HG02798 (cell line): Measurements from ENCODE around the gene CAPN10.
"Not testable (repeated sequence)": the region's sequence is repeated elsewhere in the genome, so short reads cannot be mapped to it uniquely, and the experiment has no call there.

Source experiments
- ATAC-seq: cut with Tn5 transposase; IDR thresholded peaks from one replicate; pipeline ENCODE4 v1.9.1; 2021; ENCODE audit warnings: mild to moderate bottlenecking; ENCODE audit not compliant: unreplicated experiment, poor library complexity

Gene CAPN10

DNA sequence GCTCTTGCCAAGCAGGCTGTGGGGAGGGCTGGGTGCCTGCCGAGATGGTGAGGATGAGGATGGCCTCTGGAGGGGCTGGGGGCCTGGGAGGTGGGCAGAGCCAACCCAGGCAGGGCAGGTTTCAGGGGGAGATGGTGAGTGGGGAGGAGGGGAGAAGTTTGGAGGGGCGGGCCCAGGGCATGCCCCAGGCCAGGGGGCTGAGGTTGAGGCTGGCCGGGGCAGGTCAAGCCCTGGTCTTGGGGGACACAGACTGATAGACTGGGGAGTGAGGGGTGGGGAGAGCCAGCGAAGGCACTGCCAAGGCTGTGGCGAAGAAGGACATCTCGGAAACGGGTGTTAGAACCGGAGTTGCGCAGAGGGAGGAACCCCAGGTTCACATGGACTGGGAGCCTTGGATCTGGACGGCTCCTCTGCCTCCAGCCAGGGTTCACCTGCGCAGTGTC is 12.6 kb downstream of the CAPN10 start:
- ATAC-seq: no peak

DNA sequence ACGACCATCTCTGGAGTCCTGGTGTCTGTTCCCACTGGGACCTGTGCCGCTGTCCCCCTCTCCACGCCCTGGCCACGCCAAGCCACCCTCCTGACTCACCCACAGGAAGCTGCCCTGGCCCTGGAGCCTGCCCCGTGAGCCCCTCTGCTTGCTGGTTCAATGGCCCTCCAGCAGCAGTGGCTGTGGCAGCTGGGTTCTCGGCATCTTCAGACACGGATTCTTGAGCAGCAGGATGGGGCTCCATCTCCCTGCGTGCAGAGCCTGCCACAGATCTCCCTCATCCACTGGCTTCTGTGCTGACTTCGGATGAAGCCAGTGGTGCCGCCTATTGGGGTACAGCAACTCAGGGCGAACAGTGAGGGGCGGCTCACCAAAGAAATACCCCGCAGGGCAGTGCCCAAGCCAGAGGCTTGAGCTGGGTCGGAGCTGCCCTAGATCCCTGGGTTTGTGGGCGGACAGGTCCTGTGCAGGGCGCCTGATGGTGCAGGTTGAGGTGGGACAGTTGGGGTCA is 14.0 kb downstream of the CAPN10 start:
- ATAC-seq: no peak

DNA sequence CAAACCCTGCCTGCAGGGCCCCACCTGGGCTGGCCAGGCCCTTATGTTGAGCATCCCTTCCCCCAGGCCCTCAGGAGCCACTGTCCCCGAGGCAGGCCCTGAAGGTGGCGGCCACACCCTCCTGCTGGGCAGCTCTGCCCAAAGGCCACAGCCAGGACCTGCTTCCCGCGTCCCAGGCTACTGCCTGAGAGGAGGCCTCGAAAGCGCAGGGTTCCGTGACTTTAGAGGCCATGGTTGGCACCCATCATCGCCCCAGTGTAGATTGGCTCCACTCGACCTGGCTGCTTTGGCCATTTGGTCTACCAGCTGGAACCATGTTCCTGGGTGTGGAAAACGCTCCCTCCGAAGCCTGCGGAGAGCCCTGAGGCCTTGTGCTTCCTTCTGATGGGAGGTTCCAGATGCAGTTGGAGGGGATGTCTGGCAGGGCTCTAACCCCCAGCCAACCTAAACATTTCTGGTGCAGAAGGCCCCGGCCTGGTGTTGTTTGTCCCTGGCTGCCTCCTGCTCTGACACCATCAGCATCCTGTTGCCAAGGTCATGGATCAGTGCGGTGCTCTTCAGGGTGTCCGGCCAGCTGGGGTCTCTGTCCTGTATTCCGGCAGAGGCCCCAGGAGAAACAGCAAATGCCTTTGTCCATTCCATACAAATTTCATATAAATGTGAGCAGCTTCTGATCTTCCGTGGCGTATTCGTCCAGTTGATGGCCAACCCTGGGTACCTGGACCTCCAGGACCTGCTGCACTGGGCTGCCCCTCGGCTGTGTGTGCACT is 14.7 kb downstream of the CAPN10 start:
- no peak for ATAC-seq

DNA sequence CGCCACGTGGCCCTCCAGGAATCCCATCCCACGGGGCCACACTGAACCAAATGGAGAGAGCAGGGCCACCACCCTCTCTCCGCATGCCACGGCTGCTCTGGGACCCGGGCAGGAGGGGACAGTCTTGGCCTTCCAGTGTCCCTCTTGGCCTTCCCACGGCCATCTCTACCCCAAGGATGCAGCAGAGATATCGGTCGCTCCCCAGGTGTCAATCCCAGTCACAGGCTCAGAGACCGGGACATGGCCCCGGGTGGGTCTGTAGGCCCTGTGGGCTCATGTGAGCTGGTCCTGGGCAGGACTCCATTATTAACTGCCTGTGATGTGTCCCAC is 15.3 kb downstream of the CAPN10 start:
- ATAC-seq: no peak

DNA sequence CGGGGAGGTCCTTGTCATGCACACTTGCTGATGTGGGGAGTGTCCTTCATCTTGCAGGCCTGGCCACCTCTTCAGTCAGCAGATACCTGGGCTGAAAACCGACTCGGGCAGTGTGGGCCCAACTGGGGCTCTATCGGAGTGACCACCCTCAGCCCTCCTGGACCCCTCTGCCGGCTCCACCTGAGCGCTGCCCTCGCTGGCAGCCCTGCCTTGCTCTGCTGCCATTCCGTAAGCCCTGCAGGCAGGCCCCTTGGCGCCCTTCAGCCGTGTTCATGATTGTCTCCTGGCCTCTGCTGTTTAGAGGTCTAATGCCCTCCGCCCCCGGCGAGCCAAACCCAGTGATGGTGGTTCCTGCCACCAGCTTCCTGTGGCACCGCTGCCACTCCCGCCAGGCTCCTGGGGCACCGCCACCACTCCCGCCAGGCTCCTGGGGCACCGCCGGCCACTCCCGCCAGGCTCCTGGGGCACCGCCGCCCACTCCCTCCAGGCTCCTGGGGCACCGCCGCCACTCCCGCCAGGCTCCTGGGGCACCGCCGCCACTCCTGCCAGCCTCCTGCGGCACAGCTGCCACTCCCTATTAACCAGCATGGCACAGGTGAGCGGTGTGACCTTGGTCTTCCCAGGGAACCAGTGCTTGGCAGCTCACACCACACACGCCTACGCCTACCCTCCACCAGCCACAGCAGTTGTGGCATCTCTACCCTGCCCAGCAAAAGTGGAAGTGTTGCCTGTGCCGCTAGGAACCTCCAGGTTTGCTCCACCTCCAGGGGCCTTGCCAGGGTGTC is 15.9 kb downstream of the CAPN10 start:
- no peak for ATAC-seq

DNA sequence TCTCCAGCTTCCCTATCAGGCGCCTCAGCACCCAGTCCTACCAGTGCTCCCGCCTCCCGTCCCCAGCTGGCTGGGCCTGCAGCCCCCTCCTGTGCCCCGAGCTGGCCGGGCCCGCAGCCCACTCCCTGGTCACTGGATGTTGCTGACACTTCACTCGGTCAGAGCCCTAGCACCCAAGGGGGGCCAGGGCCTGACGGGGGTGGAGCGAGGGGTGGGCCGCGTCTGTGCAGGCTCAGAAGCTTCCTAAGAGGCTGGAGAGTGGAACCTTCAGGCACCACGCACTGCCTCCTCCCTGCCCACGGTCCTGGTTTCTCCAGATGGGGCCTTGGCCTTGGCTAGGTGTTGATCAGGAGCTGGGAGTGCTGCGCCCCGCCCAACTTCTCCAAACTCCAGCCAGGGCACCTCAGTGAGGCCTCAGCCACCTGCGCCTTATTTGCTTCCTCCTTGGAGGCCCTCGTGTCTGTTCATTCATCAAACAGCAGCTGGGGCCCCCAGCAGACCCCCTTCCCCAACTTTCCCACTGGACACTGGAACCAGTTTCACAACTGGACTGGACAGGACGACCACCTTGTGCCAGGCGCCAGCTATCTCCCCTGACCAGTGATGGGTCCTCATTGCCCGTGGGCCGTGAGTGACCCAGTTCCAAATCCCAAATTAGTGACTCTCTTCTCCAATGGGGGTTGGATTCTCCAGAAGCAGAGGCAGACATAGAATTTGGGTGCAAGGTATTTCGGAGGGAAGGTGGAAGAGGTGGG is 16.7 kb downstream of the CAPN10 start:
- no peak for ATAC-seq

DNA sequence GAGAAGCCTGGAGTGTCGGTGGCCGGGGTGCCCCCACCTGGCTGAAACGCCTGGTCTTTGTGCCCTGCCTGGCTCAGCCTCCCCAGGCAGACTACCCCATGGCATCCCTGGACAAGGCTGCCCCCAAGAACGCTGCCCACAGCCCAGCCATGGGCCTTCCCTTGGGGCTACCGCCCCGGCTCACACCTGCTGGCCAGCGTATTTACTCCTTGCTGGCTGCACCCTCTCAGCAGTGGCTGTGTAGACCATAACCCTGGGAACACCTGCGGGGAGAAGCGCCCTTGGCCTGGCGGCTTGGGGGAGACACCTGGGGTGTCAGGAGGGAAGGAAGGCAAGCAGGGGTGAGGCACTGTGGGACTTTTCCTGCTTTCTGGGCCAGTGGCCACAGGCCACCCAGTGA is 17.3 kb downstream of the CAPN10 start:
- ATAC-seq: no peak

DNA sequence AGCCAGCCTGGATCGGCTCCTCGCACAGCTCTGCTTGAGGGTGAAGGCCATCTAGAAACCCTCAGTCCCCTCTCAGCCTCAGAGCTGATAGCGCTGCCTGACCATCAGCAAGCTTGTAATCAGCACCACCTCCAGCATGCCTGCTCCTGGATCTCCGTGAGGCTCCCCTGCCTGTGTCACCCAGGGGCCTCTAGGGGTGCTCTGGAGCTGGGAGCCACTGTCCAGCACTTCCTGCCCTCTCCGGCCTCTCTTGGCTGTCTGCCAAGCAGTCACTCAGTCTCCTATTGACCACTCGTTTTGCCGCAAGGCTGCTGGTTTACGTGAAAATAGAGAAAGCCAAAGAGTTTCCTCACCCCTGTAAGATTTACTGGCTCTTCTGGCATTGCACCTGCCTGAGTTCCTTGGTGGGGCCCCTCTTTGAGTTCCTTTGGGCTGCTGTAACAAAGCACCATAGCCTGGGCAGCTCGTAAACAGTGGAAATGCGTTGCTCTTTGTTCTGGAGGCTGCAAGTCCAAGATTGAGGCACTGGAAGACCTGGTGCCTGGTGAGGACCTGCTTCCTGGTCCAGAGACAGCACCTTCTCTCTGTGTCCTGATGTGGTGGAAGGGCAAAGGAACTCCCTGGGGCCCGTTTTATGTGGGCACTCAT is 17.9 kb downstream of the CAPN10 start:
- ATAC-seq: no peak

DNA sequence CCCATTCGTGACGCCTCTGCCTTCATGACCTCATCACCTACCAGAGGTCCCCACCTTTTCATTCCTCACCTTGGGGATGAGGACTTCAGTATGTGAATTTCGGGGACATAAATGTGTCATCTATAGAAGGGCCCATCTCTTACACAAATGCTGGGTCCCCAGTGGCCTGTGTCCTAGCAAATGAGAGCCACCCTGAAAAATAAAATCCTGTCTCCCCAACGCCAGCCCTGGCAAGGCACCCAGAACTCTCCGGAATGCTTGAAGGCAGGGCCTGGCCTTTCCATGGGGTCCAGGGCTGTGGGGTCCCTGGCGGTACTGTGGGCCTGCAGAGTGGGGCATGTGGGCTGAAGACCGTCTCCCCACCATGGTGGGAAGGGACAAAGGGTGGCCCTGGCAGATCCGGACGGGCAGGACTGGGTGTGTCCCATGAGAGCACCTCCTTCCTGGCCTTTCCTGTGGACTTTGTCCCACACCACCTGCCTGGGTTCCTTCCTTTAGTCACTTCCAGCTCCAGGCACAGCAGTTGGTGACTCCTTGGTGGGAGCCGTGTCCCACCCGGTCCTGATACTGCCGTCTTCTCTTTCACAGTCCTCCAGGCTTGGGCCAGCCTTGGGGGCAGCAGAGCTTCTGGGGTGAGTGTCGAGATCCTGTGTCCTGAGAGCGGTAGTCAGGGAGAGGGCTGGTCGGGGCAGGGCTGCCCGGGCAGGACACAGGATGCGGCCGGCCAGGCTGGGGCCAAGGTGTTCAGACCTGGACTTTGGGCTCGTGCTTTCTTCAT is 18.6 kb downstream of the CAPN10 start:
- no peak for ATAC-seq

DNA sequence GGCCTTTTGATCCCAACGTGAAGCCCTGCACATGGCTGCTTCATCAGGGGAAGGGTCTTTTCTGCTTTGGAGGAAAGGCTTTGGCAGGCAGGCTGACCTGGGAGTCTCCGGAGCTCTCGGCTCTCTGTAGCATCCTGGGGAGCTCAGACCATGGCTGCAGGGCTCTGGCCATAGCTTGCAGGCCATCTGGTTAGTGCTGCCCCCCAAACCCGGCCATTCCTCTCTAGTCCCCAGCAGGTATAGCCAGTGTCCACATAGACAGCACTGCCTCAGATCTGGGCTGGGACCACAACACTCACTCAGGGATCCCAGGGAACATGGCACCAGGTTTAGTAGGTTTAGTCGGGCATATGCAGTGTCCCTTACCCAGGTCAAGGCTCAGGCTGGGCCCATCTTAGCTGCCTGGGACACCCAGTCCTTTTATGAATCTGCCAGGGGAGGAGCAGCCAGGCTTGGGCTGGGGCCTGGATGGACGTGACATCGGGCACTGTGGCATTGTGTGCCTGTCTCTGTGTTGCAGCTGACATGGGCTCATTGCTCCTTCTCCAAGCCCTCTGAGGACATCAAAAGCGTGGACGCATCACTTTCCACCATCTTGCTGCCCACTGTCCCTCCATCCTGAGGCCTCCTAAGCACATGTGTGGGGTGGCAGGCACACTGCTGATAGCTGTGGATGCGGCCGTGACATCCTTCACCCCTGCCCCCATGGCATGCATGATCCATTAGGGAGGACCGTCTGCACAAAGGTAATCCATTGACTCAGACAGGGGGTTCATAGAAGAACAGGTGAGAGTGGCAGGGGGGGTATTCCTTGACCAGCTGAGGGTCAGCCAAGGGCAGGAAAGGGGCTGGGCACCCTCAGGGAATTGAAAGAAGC is 19.6 kb downstream of the CAPN10 start:
- no peak for ATAC-seq

DNA sequence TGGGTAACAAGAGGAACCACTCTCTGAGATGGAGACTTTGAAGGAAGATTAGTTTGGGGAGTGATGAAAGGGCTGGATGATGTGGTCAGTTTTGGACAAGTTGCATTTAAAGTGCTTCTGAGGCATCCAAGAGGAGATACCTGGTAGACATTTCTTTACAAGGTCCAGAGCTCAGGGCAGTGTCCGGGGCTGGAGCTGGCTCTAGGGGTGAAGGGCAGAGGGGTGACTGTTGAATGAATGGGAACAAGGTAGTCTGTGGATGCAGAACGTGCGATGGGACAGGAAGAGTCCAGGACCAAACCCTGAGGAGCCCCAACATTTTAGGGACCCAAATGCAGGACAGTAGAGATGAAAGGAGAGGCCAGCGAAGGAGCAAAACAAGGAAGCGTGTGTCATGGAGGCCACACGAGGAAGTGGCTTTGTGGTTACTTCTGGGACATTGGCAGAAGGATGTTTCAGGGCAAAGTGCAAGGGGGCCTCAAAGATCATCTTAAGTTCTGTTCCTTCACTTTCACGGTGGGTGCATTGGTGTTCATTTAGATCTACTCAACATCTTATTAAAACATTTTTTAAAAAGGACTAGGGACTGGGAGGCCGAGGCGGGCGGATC is 25.2 kb downstream of the CAPN10 start:
- ATAC-seq: no peak

DNA sequence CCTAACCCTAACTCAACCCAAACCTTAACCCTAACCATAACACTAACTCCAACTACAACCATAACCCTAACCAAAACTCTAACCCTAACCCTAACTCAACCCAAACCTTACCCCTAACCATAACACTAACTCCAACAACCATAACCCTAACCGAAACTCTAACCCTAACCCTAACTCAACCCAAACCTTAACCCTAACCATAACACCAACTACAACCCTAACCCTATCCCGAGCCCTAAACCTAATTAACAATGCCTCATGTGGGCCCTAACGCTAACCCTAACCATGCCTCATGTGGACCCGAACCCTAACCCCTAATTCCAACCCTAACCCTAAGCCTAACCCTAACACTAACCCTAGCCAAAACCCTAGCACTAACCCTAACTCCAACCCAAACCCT is 27.2 kb downstream of the CAPN10 start:
- ATAC-seq: no peak

DNA sequence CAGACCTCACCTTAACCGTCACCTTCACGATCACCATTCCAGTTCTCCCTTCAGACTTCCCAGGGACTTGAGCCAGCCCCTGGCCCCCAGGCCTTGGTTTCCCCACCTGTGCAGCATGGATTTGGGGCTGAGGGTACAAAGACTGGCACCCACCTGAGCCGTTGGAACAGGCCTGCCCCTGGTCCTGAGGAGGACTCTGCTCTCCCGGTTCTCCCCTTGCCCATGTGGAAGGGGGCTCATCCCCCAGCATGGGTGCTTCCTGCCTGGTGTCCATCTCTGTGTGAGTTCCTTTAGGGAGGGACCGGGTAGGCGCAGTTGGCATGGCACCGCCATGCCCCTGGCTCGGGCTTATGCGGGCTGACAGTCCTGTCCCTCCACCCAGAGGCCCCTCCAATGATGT is 27.9 kb downstream of the CAPN10 start:
- ATAC-seq: no peak

DNA sequence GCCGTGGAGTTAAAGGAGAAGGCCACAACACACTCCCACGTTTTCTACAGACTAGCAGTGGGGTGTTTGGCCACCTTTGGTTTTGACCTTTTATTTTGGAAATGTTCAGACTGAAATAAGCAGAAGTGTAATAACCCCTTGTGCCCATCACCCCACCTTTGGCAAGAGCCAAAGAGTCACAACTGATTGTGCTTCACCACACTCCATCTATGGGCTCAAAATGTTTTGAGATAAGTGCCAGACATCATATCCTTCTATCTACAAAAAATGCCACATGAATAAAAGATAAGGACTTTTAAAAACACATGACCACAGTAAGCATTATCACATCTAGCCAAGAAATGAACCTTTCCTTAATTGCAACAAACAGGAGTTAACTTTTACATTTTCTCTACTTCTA is 28.9 kb downstream of the CAPN10 start:
- ATAC-seq: no peak

DNA sequence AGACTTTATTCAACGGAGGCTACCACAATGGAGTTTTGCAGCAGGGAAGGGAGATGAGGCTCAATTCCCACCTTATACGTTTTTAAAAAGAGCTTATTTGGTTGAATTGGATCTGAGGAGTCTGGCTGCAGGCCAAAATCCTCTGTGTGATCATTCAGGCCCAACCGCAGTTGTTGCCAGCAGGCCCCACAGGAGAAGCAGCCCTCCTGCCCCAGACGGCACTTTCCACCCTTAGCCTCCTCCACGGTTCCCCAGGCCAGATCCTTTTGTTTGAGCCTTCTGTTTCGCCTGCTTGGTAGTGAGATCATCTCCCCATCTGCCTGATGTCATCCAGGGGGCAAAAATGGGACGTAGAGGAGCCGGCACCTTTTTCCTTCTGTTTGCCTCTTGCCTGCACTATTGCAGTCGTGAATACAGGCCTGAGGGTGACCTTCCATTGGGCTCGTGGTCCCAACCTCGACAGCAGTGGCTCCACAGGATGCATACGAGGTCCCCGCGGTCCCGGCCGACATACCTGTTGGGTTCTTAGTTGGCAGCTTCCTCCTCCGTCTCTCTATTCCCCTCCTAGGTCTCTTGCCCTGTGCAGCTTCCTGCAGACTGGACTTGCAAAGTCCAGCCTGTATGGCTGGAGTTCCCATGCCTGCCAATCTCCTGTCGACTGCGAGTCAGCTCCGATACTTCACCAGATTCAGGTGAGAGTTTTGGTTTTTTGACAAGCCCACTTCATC is 29.4 kb downstream of the CAPN10 start:
- ATAC-seq: no peak

DNA sequence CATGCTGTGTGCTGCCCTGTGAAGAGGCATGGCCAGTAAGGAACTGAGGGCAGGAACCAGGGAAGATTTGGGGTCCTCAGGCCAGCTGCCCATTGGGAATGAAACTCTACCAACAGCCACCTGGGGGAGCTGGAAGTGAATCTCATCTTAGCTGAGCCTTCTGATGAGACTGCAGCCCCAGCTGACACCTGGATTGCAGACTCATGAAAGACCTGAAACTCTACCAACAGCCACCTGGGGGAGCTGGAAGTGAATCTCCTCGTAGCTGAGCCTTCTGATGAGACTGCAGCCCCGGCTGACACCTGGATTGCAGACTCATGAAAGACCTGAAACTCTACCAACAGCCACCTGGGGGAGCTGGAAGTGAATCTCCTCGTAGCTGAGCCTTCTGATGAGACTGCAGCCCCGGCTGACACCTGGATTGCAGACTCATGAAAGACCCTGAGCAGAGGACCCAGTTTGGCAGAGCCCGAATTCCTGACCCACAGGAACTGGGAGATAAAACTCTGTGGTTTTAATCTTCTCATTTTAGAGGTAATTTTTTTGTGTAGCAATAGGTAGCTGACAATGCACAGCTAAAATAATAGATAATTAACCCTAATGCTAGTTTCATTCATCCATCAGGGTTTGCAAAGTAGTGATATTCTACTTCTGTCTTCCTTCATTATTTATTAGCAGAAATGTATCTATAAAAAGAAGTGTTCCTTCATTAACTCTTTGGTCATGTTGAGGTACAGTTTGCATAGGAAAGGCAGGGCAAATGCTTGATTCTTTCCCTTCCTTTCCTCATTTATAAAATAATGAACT is 30.5 kb downstream of the CAPN10 start:
- not testable (repeated sequence) for ATAC-seq

DNA sequence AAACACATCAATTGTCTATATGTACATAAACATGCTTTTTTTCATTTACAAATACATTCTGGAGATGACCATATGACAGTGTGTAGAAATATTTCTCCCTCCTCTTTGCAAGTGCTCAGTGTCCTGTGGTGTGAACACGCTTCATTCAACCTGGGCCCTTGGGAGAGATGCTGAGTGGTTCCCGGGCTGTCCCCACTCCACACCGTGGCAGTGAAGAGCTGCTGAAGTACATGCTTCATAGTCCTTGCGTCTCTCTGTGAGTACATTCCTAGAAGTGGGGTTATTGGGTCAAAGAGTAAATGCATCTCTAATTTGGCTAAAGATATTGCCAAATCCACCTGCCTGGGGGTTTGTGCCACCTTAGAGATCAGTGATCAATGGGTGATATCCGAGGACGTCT is 32.2 kb downstream of the CAPN10 start:
- no peak for ATAC-seq
